ENCODE measurements around the gene JKAMP. TPM values are rescaled to one million over a fixed set of nuclear protein-coding genes. Genes with fewer than 3 reads are reported as not detected.

Gene JKAMP, protein sequence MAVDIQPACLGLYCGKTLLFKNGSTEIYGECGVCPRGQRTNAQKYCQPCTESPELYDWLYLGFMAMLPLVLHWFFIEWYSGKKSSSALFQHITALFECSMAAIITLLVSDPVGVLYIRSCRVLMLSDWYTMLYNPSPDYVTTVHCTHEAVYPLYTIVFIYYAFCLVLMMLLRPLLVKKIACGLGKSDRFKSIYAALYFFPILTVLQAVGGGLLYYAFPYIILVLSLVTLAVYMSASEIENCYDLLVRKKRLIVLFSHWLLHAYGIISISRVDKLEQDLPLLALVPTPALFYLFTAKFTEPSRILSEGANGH
- total RNA-seq: 88.8 and 94.3 TPM in 2 replicates

DNA sequence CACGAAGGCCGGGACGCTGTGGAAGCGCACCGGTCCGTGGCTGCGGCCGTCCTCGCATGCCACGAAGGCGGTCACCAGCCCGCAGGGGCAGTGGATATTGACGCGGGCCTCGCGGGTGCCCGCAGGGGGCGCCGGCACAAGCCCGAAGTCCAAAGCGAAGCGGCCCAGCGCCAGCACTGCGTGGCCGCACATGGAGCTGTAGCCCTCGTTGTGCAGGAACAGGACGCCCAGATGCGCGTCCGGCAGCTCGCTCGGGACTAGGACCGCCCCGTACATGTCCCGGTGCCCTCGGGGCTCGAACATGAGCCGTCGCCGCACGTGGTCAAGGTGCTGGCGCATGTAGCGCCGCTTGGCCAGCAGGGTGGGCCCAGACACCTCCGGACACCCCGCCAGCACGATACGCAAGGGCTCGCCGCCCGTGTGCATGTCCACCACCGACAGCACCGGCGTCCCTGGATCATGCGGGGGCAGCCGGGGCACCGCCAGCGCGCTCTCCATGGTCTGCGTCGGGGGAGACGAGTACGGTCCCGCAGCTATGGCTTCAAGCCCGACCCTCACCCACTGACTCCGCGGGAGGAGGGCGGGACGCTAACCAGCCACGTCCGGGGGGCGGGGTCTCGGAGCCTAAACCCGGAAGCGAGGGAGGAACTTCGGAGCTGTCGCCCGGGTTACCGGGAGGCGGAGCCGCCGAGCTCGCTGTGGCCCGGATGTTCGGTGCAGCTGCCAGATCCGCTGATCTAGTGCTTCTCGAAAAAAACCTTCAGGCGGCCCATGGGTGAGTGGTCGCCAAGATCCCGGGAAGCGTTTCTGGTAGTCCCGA is at the start of gene JKAMP, which contains the start of gene L3HYPDH:
Gene JKAMP (plus strand): TSS at position 699 of the 820 bp plus-strand sequence. CDS start 73 bp downstream, at position 772.
Gene L3HYPDH (minus strand): TSS at position 590 of the 820 bp plus-strand sequence. CDS start 92 bp downstream, at position 498.

DNA sequence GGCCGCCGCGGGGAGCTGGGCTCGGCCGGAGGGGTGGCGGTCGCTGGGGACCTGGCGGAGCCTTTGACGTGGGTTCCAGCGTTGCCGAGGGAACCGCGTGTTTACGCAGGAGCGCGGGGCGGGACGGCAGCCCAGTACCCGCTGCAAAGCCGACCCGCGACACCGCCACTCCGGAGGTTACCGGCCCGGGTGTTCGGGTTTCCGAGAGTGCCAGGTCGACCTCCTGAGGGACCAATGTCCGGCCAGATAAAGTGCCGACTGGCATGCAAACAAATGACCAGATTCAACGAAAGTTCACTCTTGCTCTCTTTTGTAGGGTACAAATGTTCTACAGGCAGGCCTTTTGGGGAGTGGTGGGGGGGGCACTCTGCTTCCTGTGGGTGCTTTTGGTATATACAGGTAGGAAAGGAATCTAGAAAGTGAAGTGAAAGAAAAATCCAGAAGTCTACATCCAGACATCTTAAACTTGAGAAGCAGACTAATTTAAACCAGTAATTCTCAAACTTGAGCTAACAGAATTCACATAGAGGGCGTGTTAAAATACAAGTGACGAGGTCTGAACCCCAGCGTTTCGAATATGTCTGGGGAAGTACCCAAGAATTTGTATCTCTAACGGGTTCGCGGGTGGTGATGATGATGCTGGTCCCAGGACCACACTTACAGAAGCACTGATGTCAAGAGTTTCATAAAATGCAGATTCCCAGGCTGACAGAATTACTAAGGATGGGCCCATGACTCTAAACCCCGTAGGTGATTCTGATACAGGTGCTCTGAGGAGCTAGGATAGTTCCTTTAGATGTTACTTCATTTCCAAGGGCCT is 18.8 kb upstream of the JKAMP start, which contains the start of gene GPR135:
Gene GPR135 (minus strand): TSS at position 65 of the 820 bp plus-strand sequence. CDS start 154 bp downstream, outside the sequence.

Other genes starting within 250 kb of the JKAMP start
- 3.1 and 7.6 TPM in 2 replicates for gene GPR135, start 19.1 kb upstream of the JKAMP start, total RNA-seq
- 49.5 and 49.8 TPM in 2 replicates for gene L3HYPDH, start 109 bp upstream of the JKAMP start, total RNA-seq
- gene CCDC175, start 92.3 kb downstream of the JKAMP start, total RNA-seq: not detected in 2 replicates

Data from thoracic aorta endothelial cell (primary cell).